ENCODE data around the gene NQO2. TPM values are rescaled to one million over a fixed set of nuclear protein-coding genes. Genes with fewer than 3 reads are reported as not detected.
A peak's percentile ranks its signal among the peaks of the same experiment; 100 is the strongest.

NQO2 gene
- total RNA-seq, 1 experiment from 2014 or later, result 105 TPM

- no peak overlapping the region for H2BK120ac ChIP-seq (ENCODE audit: low read depth, low read length, poor library complexity, severe bottlenecking)
- H3T11ph ChIP-seq (ENCODE audit: low read length), result no peak overlapping the region
- no peak overlapping the region for H2BK5ac ChIP-seq (ENCODE audit: insufficient read length, low read length)
- H3K4me3 Mint-ChIP-seq, result no peak overlapping the region; a peak in 1 of 5 replicates
- no peak overlapping the region for H4K8ac ChIP-seq (replicated peaks; ENCODE audit: insufficient read length, low read depth, low read length)
- no peaks in the 10 kb centered on the region for H3K9me3 ChIP-seq (ENCODE audit: control insufficient read depth, low read depth, low read length)
- no peak overlapping the region for H2AK5ac ChIP-seq (ENCODE audit: insufficient read length, low read length)
- no peaks in the 10 kb centered on the region for H3K4me1 ChIP-seq (ENCODE audit: insufficient read depth, low read length)
- H4K91ac ChIP-seq (ENCODE audit: insufficient read length, low read depth, low read length), result no peak overlapping the region
- H3K4me1 Mint-ChIP-seq, result peaks cover 20 to 23% of the 10 kb centered on the region in 2 experiments
- no peak overlapping the region for H2BK12ac ChIP-seq (ENCODE audit: insufficient read length, low read depth, low read length)
- no CpG with 5 or more reads among the region's 27 CpGs for WGBS (ENCODE audit: extremely low coverage, insufficient read length, low lambda C conversion rate)
- peaks cover 4 to 19% (median 9%) of the 10 kb centered on the region in 3 experiments; a peak in 5 of 7 replicates for H3K36me3 Mint-ChIP-seq (ENCODE audit: insufficient read depth in 1 of 3, low read depth in 3 of 3)
- H3K18ac ChIP-seq (ENCODE audit: insufficient read length, low read depth, low read length), result no peak overlapping the region
- no peak overlapping the region for H3K56ac ChIP-seq (ENCODE audit: insufficient read length, low read depth, low read length)
- H2BK20ac ChIP-seq (ENCODE audit: low read depth, low read length, poor library complexity, severe bottlenecking), result no peak overlapping the region
- no peak overlapping the region for H3K4me2 ChIP-seq (ENCODE audit: insufficient read depth, insufficient read length, low read length)
- no peaks in the 10 kb centered on the region for H3K9me3 Mint-ChIP-seq
- no peaks in the 10 kb centered on the region for H3K79me2 ChIP-seq (ENCODE audit: insufficient read depth, low read length)
- no peaks in the 10 kb centered on the region for H3K79me1 ChIP-seq (ENCODE audit: insufficient read depth, low read depth, low read length, poor library complexity, severe bottlenecking)
- TF ChIP-seq CTCF (conservative IDR thresholded peaks at IDR 0.05), result peak; percentile 99
- peak overlapping the region in 1 of 3 experiments; percentile 53; a peak in 1 of 7 replicates for H3K27ac Mint-ChIP-seq
- H3K23ac ChIP-seq (ENCODE audit: insufficient read length, low read depth, low read length), result no peak overlapping the region
- H3K27me3 Mint-ChIP-seq (ENCODE audit: low read depth), result no peaks in the 10 kb centered on the region
- H2AFZ ChIP-seq (ENCODE audit: low read length), result no peak overlapping the region
- H4K5ac ChIP-seq (ENCODE audit: insufficient read length, low read depth, low read length), result no peak overlapping the region
- peak; percentile 94 for DNase-seq
- H4K20me1 ChIP-seq (ENCODE audit: control insufficient read depth, insufficient read depth, insufficient read length), result no peaks in the 10 kb centered on the region
- no peak overlapping the region for H3K4ac ChIP-seq (ENCODE audit: low read depth, low read length)
- H2BK15ac ChIP-seq (ENCODE audit: low read depth, low read length), result no peak overlapping the region
- no peaks in the 10 kb centered on the region for H3K23me2 ChIP-seq (ENCODE audit: insufficient read length, low read depth, low read length, poor library complexity, severe bottlenecking)
- H3K9ac ChIP-seq (ENCODE audit: extremely low read depth, insufficient read length, low read length), result no peak overlapping the region
- no peak overlapping the region for H3K14ac ChIP-seq (ENCODE audit: insufficient read depth, low read length)
- no peak overlapping the region for H3K27ac ChIP-seq (ENCODE audit: insufficient read length, low read depth, low read length)
- no peaks in the 10 kb centered on the region for H3K27me3 ChIP-seq (ENCODE audit: insufficient read depth, low read length)
Measured at GRCh38 chr6:2952557-2953095, 47.1 kb upstream of the NQO2 start.

Measured in H9 (cell line).